ENCODE data around the gene GLYATL1.

GLYATL1 gene, protein sequence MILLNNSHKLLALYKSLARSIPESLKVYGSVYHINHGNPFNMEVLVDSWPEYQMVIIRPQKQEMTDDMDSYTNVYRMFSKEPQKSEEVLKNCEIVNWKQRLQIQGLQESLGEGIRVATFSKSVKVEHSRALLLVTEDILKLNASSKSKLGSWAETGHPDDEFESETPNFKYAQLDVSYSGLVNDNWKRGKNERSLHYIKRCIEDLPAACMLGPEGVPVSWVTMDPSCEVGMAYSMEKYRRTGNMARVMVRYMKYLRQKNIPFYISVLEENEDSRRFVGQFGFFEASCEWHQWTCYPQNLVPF

GRCh38 chr11:58939277-58939676, at the start of gene GLYATL1:
Gene GLYATL1 (plus strand): TSS chr11:58939488. CDS start chr11:58947088, 7,600 bp downstream.
- DNase-seq: no peak

DNA sequence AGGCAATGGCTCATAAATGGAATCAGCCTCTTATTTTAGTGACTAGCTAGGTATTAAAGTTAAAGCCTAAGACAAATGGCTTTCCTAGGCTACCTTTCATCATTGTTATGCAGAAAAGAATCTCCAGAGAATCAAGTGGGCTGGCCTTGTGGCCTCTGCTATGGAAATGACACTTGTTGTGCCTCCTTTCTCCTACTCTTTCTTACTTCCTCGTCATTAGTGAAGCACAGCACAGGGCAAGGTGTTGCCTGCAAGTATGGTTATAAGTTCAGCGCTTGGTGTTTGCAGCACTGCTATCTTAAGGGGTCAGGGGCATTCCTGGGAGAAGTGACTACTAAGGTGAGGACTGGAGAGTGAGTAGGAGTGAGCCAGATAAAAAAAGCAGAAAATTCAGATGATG, 45.4 kb upstream of the GLYATL1 start:
- DNase-seq: no peak

DNA sequence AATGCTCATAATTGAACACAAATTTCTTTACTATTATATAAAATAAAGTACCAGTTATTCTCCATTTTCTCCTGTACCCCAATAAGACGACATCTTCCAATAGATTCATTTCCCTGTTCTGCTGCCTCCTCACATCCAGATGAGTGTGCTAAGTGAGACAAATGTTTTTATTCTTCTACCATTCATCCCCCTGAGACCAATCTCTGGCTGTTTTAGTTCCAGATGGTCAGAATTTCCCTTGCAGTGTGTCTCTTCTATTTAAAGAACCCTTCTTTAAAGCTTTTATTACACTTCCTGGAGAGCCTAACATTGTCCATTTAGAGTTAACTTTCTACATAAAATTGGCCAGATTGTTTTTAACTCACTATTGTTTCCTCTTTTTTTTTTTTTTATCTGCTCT, 41.2 kb upstream of the GLYATL1 start:
- no peak for DNase-seq

DNA sequence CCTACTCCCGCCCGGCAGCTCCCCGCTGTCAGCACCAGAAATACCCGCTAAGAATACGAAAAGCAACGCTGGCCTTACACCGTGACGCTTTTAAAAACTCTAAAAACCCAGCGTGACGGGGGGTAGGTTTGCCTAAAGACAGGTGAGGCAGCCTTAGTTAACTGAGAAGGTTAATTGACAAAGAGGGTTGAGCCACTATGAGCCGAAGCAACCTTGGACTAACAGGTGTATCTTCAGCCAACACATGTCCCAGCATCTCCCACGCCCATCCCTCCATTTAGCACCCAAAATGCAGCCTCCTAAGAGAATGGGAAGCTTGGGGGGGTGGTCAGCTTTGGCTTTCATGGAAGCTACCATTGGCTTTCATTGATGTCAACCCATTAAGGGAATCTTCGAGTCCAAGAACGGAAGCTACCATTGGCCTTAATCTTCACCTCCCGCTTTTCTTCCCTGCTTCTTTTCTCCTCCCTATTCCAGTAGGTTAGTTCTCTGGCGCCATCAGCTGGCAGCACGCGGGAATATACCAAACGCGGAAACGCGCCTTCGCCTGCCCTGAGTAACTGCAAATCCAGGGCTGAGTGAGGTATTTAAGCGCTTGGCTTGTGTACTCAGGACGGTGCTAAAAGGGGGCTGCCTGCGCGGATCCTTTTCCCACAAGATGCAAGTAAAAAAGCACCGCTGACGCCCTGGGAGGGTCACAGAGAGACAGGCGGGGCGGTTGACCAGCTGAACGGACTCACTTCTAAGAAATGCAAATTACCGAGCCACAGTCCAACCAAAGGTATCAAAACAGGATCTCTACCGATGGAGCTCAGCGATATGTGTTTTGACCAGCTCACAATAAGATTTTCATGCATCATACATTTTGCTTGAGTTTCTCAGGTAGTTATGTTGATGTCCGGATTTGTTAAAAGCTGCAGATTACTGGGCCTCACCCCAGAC, 38.5 kb upstream of the GLYATL1 start:
- no peak for DNase-seq

- no peak for DNase-seq
Measured at GRCh38 chr11:58902881-58903280, 36.4 kb upstream of the GLYATL1 start.

GRCh38 chr11:58905011-58905720, 34.1 kb upstream of the GLYATL1 start:
- no peak for DNase-seq

DNA sequence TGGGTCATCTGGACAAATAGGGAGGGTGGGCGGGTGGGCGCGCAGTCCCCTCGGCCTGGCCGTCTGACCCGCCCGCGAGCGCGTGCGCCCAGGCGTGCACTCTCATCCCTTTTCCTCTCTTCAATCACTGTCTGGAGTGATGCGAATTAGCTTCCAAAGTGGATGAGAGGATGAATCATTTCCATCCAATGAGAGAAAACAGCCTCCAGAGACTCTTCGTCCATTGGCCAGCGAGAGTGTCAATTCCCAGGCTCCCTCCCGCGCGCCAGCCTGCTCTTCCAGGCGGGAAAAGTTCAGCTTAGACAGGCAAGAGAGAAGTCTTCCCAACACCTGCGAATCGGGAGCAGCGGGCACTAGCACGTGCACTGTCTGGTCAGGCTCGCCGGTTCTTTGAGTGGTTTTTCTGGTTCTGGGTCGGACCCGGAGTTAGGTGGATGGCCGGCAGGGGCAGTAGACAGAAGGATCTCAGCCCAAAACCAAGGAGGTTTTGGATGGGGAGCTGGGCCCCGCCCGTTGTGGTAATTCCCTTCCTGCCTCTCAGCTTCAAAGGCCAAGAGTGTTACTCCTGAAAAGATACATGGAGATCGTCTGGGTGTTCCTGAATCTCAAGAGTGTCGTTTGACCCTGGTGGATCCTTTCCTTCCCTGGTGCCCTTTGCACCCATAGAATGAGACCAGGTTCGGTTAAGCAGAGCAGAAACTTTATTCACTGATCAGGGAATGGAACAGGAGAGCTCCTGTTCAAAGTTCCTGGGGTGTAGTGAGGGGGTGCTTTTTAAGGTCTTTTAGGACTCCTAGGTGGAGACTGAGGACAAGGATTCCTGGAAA, 33.4 kb upstream of the GLYATL1 start:
- no peak for DNase-seq

DNA sequence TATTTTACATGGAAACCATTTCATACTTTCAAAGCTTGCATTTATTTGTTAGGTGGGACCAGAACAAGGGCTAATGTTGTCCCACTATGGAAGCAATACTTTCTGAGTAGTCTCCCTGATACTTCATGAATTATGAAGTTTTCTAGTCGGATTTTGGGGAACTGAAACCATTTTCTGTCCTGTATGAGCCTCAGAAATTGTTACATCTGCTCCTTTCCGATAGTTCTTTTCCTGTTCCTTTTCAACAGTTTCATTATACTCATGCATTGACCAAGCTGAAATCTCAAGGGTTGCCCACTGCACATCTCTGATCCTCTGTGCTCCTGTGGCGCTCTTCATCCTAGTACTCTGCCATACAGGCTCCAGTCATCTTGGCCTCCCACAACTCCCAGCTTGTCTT, 31.5 kb upstream of the GLYATL1 start:
- DNase-seq: no peak

DNA sequence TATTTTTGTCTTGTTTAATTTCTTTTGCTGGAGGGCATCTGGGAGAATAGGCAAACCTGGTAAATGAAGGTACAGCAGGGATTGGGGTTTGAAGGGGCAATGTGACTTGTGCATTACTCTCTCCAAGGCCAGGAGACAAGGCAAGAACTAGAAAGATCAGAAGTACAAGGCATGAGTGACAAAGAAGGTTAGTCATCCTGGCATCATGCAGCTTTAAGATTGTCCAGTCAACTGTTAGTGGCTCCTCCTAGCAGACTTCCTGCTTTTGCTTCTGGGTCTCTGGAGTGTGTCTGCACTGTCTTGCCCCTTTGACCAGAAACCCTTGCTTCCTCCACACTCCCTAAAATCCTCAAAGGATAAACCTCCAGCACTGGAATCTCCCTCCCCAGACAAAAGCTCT, 27.2 kb upstream of the GLYATL1 start:
- DNase-seq: no peak

DNA sequence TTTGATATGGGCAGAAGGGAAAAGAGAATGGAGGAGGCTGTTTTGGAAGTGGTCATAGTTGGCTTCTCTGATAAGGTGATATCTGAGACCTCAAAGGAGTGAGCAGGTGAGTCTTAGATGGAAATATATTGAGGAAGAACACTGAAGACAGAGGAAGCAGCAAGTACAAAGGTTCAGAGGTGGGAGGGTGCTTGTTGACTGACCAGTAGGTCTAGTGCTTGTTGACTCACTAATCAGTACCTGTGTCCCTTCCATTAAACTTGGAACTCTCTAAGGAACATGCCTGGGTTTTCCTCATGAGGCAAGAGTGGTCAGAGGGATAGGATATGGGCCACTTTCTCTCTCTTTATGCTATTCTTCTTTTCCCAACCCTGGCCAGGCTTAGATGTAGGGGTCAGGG, 25.6 kb upstream of the GLYATL1 start:
- DNase-seq: no peak

DNA sequence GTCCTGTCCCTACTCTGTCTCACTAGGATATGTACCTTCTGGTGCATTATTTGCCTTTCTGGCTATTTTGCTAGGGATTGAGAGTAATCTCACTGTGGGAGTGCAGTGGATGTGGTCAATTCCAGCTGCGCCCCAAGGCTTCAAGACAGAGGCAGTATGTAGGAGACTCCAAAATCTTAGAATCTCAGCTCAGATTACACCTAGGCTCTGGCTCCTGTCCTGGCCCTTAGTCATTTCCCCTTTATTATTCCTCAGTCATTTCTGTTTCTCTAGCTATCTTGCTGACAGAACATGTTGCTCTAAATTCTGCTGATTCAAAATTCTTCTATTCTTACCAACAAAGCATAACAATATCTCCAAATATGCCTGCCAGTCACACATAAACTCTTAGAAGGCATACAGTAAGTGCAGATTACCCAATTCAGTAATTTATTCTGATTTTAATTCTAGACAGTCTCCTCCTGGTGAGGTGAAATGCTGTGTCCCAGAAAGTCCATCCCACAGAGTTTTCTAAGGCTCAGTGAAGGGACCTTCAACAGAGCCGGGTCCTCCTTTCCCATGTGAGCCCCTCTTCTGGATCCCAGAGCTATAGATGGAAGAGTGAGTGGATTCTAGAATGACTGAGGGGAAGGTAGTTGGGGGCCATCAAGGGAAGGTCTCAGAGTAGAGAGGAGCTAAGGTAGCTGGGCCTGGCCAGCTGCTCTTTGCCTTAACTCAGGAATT, 24.3 kb upstream of the GLYATL1 start:
- no peak for DNase-seq

DNA sequence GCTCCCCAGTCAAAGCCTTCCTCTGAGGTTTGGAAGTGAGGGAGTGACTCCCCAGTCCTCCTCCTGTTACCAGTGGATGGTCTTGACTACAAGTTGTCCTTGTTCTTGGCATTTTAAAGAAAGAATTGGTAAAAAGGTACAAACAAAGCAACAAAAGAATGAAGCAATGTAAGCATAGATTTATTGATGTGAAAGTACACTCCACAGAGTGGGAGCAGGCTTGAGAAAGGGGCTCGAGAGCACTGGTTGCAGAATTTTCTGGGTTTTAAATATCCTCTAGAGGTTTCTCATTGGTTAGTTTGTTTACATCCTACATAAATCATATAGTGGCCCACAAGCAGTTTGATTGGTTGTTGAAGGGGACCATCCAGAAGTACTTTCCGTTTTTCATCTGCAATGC, 22.7 kb upstream of the GLYATL1 start:
- no peak for DNase-seq

GRCh38 chr11:58917159-58917783, 22.0 kb upstream of the GLYATL1 start:
- no peak for DNase-seq

DNA sequence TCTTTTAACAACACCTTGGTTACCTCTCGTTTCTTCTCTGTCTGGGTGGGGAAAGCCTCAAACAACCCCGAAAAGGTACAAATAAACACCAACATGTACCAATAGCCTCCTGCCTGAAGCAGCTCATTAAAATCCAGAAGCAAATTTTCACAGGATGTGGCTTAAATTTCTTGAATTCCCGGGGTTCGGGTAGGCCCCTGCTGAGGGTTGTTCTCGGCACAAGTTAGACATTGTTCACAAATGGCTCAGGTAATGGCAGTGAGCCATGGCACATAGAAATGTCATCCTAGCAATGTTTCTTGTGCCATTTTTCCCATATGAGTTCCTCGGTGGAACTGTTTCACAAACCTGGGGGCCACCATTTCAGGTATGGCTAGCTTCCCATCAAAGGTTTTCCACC, 19.7 kb upstream of the GLYATL1 start:
- no peak for DNase-seq

DNA sequence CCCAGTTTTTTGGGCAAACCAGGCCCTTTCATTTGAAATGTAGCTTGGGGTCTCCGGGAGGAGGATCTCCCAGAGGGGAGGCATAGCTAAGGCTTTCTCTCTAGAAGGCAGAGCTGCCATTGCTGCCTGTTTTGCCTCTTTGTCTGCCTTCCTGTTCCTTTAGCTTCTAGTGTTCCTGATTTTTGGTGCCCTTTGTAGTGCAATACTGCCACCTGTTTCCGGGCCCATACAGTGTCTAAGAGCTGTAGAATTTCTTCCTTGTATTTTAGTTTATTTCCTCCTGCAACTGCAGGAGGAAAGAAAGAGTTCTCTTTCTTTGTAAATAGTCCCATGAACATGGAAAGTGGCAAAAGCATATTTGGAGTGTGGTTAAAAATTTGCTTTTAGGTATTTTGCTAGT, 19.3 kb upstream of the GLYATL1 start:
- no peak for DNase-seq

- no peak for DNase-seq
Measured at GRCh38 chr11:58921778-58922390, 17.4 kb upstream of the GLYATL1 start.

DNA sequence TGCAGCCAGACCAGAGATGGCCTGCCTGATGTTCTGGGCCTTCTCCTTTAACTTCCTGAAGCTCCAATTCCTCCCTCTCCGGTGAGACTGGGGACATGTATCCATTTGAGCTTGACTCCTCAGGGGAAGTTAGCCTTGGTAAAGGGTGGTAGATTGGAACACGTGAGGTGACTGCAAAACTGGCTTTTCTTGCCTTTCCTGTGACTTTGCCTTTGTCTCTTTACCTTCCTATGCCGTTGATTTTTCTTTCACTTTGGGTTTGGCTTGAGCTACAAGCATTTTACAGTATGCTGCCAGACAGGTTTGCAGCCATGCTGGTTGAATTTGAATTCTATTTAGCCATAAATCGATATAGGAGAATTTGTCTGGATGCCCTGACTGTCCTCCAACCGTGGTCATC, 16.8 kb upstream of the GLYATL1 start:
- DNase-seq: no peak

GRCh38 chr11:58923300-58923788, 15.9 kb upstream of the GLYATL1 start:
- no peak for DNase-seq

DNA sequence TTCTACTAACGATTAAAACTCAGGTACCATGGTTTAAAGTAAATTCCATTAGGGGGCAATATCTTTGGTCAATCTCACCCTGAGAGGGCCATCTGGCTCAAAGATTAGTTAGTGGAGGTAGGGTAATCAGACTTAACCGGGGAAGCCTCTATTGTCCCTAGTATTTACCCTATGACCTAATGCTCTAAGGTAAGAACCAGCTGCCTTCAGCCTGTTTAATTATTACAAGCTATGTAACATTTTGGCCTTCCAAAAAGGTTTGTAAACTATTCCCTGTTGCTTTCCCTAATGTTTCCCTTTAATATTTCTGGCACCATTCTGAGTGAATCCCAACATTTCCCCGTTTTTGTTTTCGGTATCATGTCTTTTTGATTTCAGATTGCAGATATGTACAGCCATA, 15.1 kb upstream of the GLYATL1 start:
- DNase-seq: no peak

GRCh38 chr11:58926251-58926650, 13.0 kb upstream of the GLYATL1 start:
- no peak for DNase-seq

- no peak for DNase-seq
Measured at GRCh38 chr11:58926695-58927094, 12.6 kb upstream of the GLYATL1 start.

All from activated CD4-positive, alpha-beta T cell treated with anti-CD3 and anti-CD28 coated beads, Interleukin-2, amount 50 U/mL, for 1 hour (primary cell).